ENCODE data around the gene VCX2. TPM values are rescaled to one million over a fixed set of nuclear protein-coding genes. Genes with fewer than 3 reads are reported as not detected.
"Not testable (repeated sequence)": the region's sequence is repeated elsewhere in the genome, so short reads cannot be mapped to it uniquely, and the experiment has no call there.

VCX2 gene
- not detected in 2 replicates for polyA plus RNA-seq (2011; rRNA removed)
- polyA plus RNA-seq (2012; cell fraction: cytosol; rRNA removed) = not detected in 2 replicates
- polyA plus RNA-seq (2012; cell fraction: nucleus; rRNA removed) = not detected in 2 replicates
- not detected in 3 replicates for polyA plus RNA-seq (2017; fragmentation: RNase III; extraction: RNeasy Plus Mini Kit Qiagen cat#74134 plus additional on column Dnase treatment)
- not detected in 2 replicates for polyA minus RNA-seq (2011; rRNA and poly(A)+ RNA removed)

DNA sequence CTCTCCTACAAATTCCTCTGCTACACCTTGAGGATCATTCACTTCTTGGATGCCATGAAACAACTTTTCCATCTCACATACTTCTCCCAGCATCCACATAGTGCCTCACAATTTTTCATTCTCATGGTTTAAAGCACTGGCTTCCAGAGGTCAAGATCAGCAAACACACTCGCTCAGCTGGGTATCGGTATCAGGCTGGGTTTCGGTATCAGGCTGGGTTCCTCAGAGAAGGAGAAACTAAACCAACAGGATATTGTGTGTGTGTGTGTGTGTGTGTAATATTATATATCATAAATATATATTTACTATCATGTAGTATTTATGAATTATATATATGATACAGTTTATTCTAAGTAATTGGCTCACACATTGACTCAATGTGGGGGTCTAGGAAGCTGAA lies at the start of gene VCX2:
TSS of gene VCX2 (minus strand) at position 99 of the 400 bp plus-strand sequence. CDS start 624 bp downstream, outside the sequence.
- POLR2A ChIA-PET; CTCF ChIA-PET; H3K9me3 ChIP-seq; DNase-seq (ENCODE audit: low read depth in 1 of 2, low spot score in 1 of 2); FAIRE-seq; H3K4me2 ChIP-seq; H3K4me1 ChIP-seq; ATAC-seq; H3K4me3 ChIP-seq; H3K27ac ChIP-seq: not testable (repeated sequence)
- WGBS (ENCODE audit: missing lambda C conversion rate) = 54% methylated on average over 3 of the region's 3 CpGs

DNA sequence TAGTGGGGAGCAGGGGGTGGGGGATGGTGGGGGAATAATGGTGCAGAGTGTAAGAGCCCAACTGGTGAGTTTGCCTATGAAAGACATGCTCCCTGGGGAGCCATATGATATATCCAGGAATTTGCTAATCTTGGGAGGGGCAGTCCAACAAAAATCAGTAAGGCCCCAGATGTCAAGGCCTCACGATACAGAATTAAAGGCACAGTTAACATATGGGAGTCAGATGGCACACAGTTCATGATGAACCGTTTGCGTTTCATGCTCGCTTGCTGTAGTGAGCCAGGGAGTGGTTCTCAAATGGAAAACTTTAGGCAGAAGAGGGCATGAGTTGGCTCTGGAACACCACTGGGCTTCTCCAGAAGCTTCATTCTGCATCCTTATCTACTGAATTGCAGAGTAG lies 33.9 kb upstream of the VCX2 start:
- Histone ChIP-seq H3K9me3 (no peaks in the 10 kb centered on the region), H3K4me2 (no peak overlapping the region), H3K27ac (no peak overlapping the region), H3K4me3 (no peak overlapping the region), H3K4me1 (no peaks in the 10 kb centered on the region)
- DNase-seq (ENCODE audit: low read depth in 1 of 2, low spot score in 1 of 2) (no peak), ATAC-seq (no peak), FAIRE-seq (no peak)
- CTCF ChIA-PET = no interaction called here
- 24% methylated on average over 4 of the region's 4 CpGs for WGBS (ENCODE audit: missing lambda C conversion rate)
- POLR2A ChIA-PET = no interaction called here
- TF ChIP-seq RCOR1 (IDR thresholded peaks at IDR 0.05; ENCODE audit: low read depth, low read length) (no peak), FOXS1 (CRISPR knock-in tag; IDR thresholded peaks at IDR 0.05) (no peak), ZC3H11A (IDR thresholded peaks at IDR 0.05) (no peak), ELK1 (IDR thresholded peaks at IDR 0.05; ENCODE audit: low read depth, low read length) (no peak), POLR2AphosphoS2 (conservative IDR thresholded peaks at IDR 0.05; ENCODE audit: low read length) (no peak), KDM5A (IDR thresholded peaks at IDR 0.05) (no peak), MAX (IDR thresholded peaks at IDR 0.05) (no peak), ESRRA (IDR thresholded peaks at IDR 0.05; ENCODE audit: borderline replicate concordance, low read length) (no peak), HOXB5 (CRISPR knock-in tag; IDR thresholded peaks at IDR 0.05) (no peak), KDM1A (IDR thresholded peaks at IDR 0.05; ENCODE audit: low read depth) (no peak), HOXB13 (CRISPR knock-in tag; IDR thresholded peaks at IDR 0.05; ENCODE audit: low read depth) (no peak), SMC3 (IDR thresholded peaks at IDR 0.05) (no peak), EHF (CRISPR knock-in tag; IDR thresholded peaks at IDR 0.05) (no peak), MYC (IDR thresholded peaks at IDR 0.05; ENCODE audit: borderline replicate concordance, low read length) (no peak)
- TF ChIP-seq, protein P1, sequence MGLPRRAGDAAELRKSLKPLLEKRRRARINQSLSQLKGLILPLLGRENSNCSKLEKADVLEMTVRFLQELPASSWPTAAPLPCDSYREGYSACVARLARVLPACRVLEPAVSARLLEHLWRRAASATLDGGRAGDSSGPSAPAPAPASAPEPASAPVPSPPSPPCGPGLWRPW (IDR thresholded peaks at IDR 0.05) = no peak

GRCh38 chrX:8204169-8204935 lies 33.3 kb upstream of the VCX2 start:
- under 1% methylated on average over 6 of the region's 6 CpGs for WGBS (ENCODE audit: missing lambda C conversion rate)

More at GRCh38 chrX:8204169-8204935, 33.3 kb upstream of the VCX2 start:
- ATAC-seq (no peak), FAIRE-seq (no peak), DNase-seq (ENCODE audit: low read depth in 1 of 2, low spot score in 1 of 2) (no peak)
- no peak for TF ChIP-seq JUN (IDR thresholded peaks at IDR 0.05)
- no peak for TF ChIP-seq USF2 (IDR thresholded peaks at IDR 0.05)
- no peak for TF ChIP-seq MAZ (IDR thresholded peaks at IDR 0.05; ENCODE audit: borderline replicate concordance, low read depth, low read length)
- Histone ChIP-seq H3K4me1 (no peaks in the 10 kb centered on the region), H3K4me3 (no peak overlapping the region), H3K4me2 (no peak overlapping the region), H3K9me3 (no peaks in the 10 kb centered on the region), H3K27ac (no peak overlapping the region)
- ChIA-PET POLR2A (no interaction called here), CTCF (no interaction called here)
